GM18526 (cell line): ENCODE data around the gene FARP1.

Experiments used
- POLR2A ChIP-seq: IDR thresholded peaks from 3 replicates; pipeline ENCODE4 v1.6.1; 2011; ENCODE audit not compliant: insufficient read length; ENCODE audit errors: extremely low read depth

Gene FARP1

GRCh38 chr13:98489446-98490194 lies 346.7 kb downstream of the FARP1 start:
- no peak for TF ChIP-seq POLR2A

GRCh38 chr13:98490195-98490836 lies 347.4 kb downstream of the FARP1 start:
- no peak for TF ChIP-seq POLR2A

DNA sequence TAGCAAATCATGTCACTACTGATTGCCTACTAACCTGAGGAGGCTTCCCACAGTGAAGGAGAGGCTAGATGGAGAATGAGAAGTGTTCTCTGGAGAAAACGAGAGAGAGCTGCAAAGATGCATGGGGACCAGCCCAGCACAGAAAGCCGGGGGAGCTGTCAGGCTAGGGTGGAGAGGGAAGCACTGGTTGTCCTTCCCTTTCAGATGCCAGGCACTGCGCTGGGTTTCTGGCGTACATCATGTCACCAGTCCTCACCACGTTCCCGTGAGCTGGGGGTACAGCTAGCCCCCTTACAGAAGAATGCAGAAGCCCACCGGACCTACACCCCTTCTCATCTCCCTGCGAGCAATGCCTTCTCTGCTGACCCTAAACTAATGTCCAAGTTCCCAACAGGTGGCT lies 348.0 kb downstream of the FARP1 start:
- TF ChIP-seq POLR2A, result no peak

GRCh38 chr13:98492335-98493041 lies 349.6 kb downstream of the FARP1 start:
- no peak for TF ChIP-seq POLR2A

- TF ChIP-seq POLR2A, result no peak
These were observed 350.3 kb downstream of the FARP1 start for GRCh38 chr13:98493042-98493712.

- TF ChIP-seq POLR2A, result no peak
These were observed 351.9 kb downstream of the FARP1 start for GRCh38 chr13:98494769-98495168.

GRCh38 chr13:98495627-98496478 lies 353.0 kb downstream of the FARP1 start:
- TF ChIP-seq POLR2A, result no peak

GRCh38 chr13:98496479-98496791 lies 353.5 kb downstream of the FARP1 start:
- no peak for TF ChIP-seq POLR2A

GRCh38 chr13:98496966-98497365 lies 354.1 kb downstream of the FARP1 start:
- TF ChIP-seq POLR2A, result no peak

DNA sequence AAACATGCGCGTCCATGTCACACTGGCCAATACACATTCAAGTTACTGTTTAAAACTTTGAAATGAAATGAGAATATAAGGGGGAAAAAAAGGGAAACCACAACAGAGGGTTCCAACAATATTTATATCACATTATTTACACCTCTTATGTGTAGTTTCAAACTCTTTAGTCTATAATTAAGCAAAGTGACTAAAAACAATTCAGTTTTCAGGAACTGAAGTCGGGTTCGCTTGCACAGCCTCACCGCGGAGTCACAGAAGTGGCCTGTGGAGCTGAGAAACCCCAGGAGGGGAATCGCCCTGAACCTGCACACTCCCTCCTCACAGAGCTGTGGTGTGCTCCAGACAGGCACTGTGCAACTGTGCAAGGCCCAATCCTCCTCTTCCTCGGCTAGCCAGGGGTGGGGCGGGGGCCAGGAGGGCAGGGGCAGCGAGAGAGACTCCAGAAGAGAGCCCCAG lies 358.1 kb downstream of the FARP1 start:
- no peak for TF ChIP-seq POLR2A

- TF ChIP-seq POLR2A, result no peak
These were observed 360.5 kb downstream of the FARP1 start for GRCh38 chr13:98503175-98504028.

GRCh38 chr13:98504029-98504351 lies 361.1 kb downstream of the FARP1 start:
- no peak for TF ChIP-seq POLR2A

GRCh38 chr13:98504371-98504963 lies 361.6 kb downstream of the FARP1 start:
- TF ChIP-seq POLR2A, result no peak
